ENCODE measurements around the gene SSR2. TPM values are rescaled to one million over a fixed set of nuclear protein-coding genes. Genes with fewer than 3 reads are reported as not detected.

The SSR2 gene
- total RNA-seq, 2 experiments from 2014 or later = 185 to 200 TPM

Other genes with a start within 250 kb of the SSR2 start
- 10 to 100 TPM; 71.0 to 91.9 TPM for gene GON4L, start 163.7 kb downstream of the SSR2 start, total RNA-seq
- 10 to 100 TPM; 17.1 to 29.9 TPM for gene SYT11, start 161.4 kb downstream of the SSR2 start, total RNA-seq
- 10 to 100 TPM; 24.0 to 24.7 TPM for gene RIT1, start 109.6 kb downstream of the SSR2 start, total RNA-seq
- 10 to 100 TPM; 80.2 to 99.4 TPM for gene KHDC4, start 86.5 kb downstream of the SSR2 start, total RNA-seq
- not detected for gene RXFP4, start 79.3 kb downstream of the SSR2 start, total RNA-seq
- gene ARHGEF2, start 42.4 kb downstream of the SSR2 start, total RNA-seq = 100 to 1,000 TPM; 159 to 161 TPM
- gene UBQLN4, start 32.8 kb upstream of the SSR2 start, total RNA-seq = 10 to 100 TPM; 40.3 to 44.8 TPM
- gene LAMTOR2, start 33.8 kb upstream of the SSR2 start, total RNA-seq = 10 to 100 TPM; 59.3 to 60.6 TPM
- gene RAB25, start 40.2 kb upstream of the SSR2 start, total RNA-seq = not detected
- under 1 TPM; 0.06 to 0.56 TPM for gene MEX3A, start 61.5 kb upstream of the SSR2 start, total RNA-seq
- 10 to 100 TPM; 37.3 to 41.9 TPM for gene LMNA, start 93.8 kb upstream of the SSR2 start, total RNA-seq
- gene SEMA4A, start 132.6 kb upstream of the SSR2 start, total RNA-seq = 10 to 100 TPM; 14.5 to 30.6 TPM
- gene SLC25A44, start 173.2 kb upstream of the SSR2 start, total RNA-seq = 10 to 100 TPM; 41.4 to 48.4 TPM
- 10 to 100 TPM; 62.8 to 72.5 TPM for gene PMF1, start 192.1 kb upstream of the SSR2 start, total RNA-seq
- 1 to 10 TPM in 1 of 2 experiments, under 1 TPM in 1; 0.93 to 1.0 TPM for gene BGLAP, start 221.2 kb upstream of the SSR2 start, total RNA-seq
- 1 to 10 TPM; 5.0 to 6.1 TPM for gene PAQR6, start 227.1 kb upstream of the SSR2 start, total RNA-seq